ENCODE results near the gene SUPT20HL1. TPM values are rescaled to one million over a fixed set of nuclear protein-coding genes. Genes with fewer than 3 reads are reported as not detected.
"Not testable (repeated sequence)": the region's sequence is repeated elsewhere in the genome, so short reads cannot be mapped to it uniquely, and the experiment has no call there.

Gene SUPT20HL1
- total RNA-seq, result not detected

DNA sequence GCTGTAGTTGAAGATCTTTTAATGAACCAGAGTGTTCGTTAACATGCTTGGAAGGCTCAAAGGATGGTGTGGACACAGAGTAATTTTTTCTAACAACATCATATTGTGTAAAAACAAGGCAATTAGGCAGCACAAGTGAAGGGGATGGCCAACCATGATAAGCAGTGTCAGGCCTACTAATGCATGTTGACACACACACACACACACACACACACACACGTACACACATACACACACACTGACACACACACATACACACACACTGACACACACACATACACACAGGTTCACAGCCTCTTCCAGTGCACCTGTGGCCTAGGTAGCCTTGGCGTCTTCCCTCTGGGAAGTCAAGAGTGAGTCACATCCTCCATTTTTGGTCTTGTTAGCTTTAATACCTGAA, at the start of gene SUPT20HL1:
TSS of gene SUPT20HL1 (plus strand) at position 368 of the 400 bp plus-strand sequence. CDS start 2,122 bp downstream, outside the sequence.
- TF ChIP-seq CTCF (IDR thresholded peaks at IDR 0.05), result no peak
- no peaks in the 10 kb centered on the region for H3K4me1 ChIP-seq (ENCODE audit: control insufficient read depth in 1 of 2, low read depth in 2 of 2)
- DNase-seq (ENCODE audit: low spot score) (no peak), ATAC-seq (ENCODE audit: insufficient number of reproducible peaks, low FRiP score, low read depth) (no peak)
- H3K9me3 ChIP-seq, result no peaks in the 10 kb centered on the region
- H3K36me3 ChIP-seq, result no peaks in the 10 kb centered on the region
- no peaks in the 10 kb centered on the region for H3K27me3 ChIP-seq (replicated peaks; ENCODE audit: insufficient read depth)
- H3K4me3 ChIP-seq, result no peak within 1 kb of the TSS
- no peak within 1 kb of the TSS for H3K27ac ChIP-seq

GRCh38 chrX:24310916-24311315, 49.5 kb upstream of the SUPT20HL1 start:
- H3K36me3 ChIP-seq; ATAC-seq (ENCODE audit: insufficient number of reproducible peaks, low FRiP score, low read depth); H3K9me3 ChIP-seq; H3K27ac ChIP-seq; H3K27me3 ChIP-seq (replicated peaks; ENCODE audit: insufficient read depth); H3K4me1 ChIP-seq (ENCODE audit: control insufficient read depth in 1 of 2, low read depth in 2 of 2); H3K4me3 ChIP-seq; DNase-seq (ENCODE audit: low spot score): not testable (repeated sequence)

DNA sequence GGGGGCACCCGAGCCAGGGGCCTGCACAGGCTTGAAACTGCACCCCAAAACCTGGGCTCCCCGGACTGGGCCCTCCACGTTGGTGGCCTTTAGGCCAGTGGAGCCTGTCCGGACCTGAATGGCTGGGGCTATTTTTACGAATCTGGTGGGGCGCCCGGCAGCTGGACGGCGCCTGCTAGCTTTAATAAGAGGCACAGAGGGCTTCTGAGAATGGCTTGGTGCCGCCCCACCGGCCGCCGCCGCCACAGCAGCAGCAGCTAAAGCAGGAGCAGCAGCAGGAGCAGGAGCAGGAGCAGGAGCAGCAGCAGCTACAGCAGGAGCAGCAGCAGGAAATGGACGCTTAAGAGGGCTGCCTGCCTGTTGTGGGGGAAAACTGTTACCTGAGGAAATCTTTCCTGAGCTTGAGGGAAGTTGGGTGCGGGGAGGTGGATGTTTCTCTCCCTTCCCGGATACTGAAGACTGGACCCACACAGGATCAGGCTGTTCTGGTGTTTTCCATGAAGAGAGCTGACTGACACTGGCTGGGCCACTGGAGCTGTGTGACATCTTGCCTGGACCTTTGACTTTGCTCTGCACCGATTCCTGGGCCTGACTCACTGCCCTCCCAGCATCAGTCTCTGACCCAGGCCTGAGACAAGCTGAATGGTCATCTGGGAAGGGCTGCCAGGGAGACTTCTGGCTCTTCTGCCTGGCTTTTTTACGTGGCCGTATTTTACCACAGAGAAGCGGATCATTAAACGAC, 48.8 kb upstream of the SUPT20HL1 start:
- not testable (repeated sequence) for DNase-seq (ENCODE audit: low spot score); H3K4me1 ChIP-seq (ENCODE audit: control insufficient read depth in 1 of 2, low read depth in 2 of 2); ATAC-seq (ENCODE audit: insufficient number of reproducible peaks, low FRiP score, low read depth); H3K4me3 ChIP-seq; H3K36me3 ChIP-seq; H3K27me3 ChIP-seq (replicated peaks; ENCODE audit: insufficient read depth); H3K27ac ChIP-seq; H3K9me3 ChIP-seq

GRCh38 chrX:24312249-24312607, 48.2 kb upstream of the SUPT20HL1 start:
- H3K36me3 ChIP-seq; ATAC-seq (ENCODE audit: insufficient number of reproducible peaks, low FRiP score, low read depth); H3K9me3 ChIP-seq; H3K27ac ChIP-seq; H3K4me3 ChIP-seq; DNase-seq (ENCODE audit: low spot score); H3K27me3 ChIP-seq (replicated peaks; ENCODE audit: insufficient read depth); H3K4me1 ChIP-seq (ENCODE audit: control insufficient read depth in 1 of 2, low read depth in 2 of 2): not testable (repeated sequence)

GRCh38 chrX:24314019-24314635, 46.3 kb upstream of the SUPT20HL1 start, which contains the start of gene SUPT20HL2:
Gene SUPT20HL2 (minus strand): TSS chrX:24314069. CDS start chrX:24313315, 754 bp downstream.
- H3K36me3 ChIP-seq, result no peaks in the 10 kb centered on the region
- H3K4me3 ChIP-seq, result no peak within 1 kb of the TSS
- H3K4me1 ChIP-seq (ENCODE audit: control insufficient read depth in 1 of 2, low read depth in 2 of 2), result no peaks in the 10 kb centered on the region
- no peaks in the 10 kb centered on the region for H3K27me3 ChIP-seq (replicated peaks; ENCODE audit: insufficient read depth)
- H3K9me3 ChIP-seq, result no peaks in the 10 kb centered on the region
- no peak within 1 kb of the TSS for H3K27ac ChIP-seq
- no peak for DNase-seq (ENCODE audit: low spot score)
- no peak for ATAC-seq (ENCODE audit: insufficient number of reproducible peaks, low FRiP score, low read depth)
- no peak for TF ChIP-seq CTCF (IDR thresholded peaks at IDR 0.05)

GRCh38 chrX:24316111-24316510, 44.3 kb upstream of the SUPT20HL1 start:
- no peak overlapping the region for H3K27ac ChIP-seq
- no peaks in the 10 kb centered on the region for H3K36me3 ChIP-seq
- DNase-seq (ENCODE audit: low spot score) (no peak), ATAC-seq (ENCODE audit: insufficient number of reproducible peaks, low FRiP score, low read depth) (no peak)
- H3K4me3 ChIP-seq, result no peak overlapping the region
- no peaks in the 10 kb centered on the region for H3K27me3 ChIP-seq (replicated peaks; ENCODE audit: insufficient read depth)
- H3K9me3 ChIP-seq, result no peaks in the 10 kb centered on the region
- TF ChIP-seq CTCF (IDR thresholded peaks at IDR 0.05), result no peak
- no peaks in the 10 kb centered on the region for H3K4me1 ChIP-seq (ENCODE audit: control insufficient read depth in 1 of 2, low read depth in 2 of 2)
